ENCODE measurements around the gene TXLNG.

The TXLNG gene

GRCh38 chrX:16856744-16857143 is 70.5 kb downstream of the TXLNG start:
- H3K4me3 Mint-ChIP-seq: no peak overlapping the region
- H3K36me3 Mint-ChIP-seq: peaks cover 26 to 54% of the 10 kb centered on the region in 2 donors
- no peaks in the 10 kb centered on the region for H3K27me3 Mint-ChIP-seq
- DNase-seq (no peak), ATAC-seq (replicated peaks) (no peak)
- H3K9me3 Mint-ChIP-seq: peaks cover 0 to 5% of the 10 kb centered on the region in 2 donors
- no peak overlapping the region for H3K27ac Mint-ChIP-seq
- H3K4me1 Mint-ChIP-seq: peaks cover 8 to 19% of the 10 kb centered on the region in 2 donors

DNA sequence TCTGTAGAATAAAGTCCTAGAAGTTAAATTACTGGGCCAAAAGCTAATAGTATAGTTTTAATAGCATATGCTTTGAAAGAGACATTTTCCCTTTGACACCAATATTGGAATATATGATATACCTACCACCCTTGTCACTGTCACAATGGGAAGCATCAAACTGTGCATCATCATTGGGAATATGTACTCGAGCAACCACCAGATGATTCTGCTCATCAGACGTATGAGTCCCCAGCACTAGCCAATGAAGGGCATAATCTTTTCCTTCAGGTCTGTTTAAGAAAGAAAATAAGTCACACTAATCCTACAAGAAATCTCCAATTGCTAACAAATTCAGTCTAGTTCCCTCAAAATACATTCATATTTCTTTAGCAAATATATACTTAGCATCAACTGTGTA is 76.6 kb downstream of the TXLNG start:
- H3K4me3 Mint-ChIP-seq: no peak overlapping the region
- H3K36me3 Mint-ChIP-seq: peaks cover 13 to 36% of the 10 kb centered on the region in 2 donors
- DNase-seq (no peak), ATAC-seq (replicated peaks) (no peak)
- peaks cover 0 to 4% of the 10 kb centered on the region in 2 donors for H3K4me1 Mint-ChIP-seq
- no peaks in the 10 kb centered on the region for H3K27me3 Mint-ChIP-seq
- H3K9me3 Mint-ChIP-seq: no peaks in the 10 kb centered on the region
- no peak overlapping the region for H3K27ac Mint-ChIP-seq

- Mint-ChIP-seq H3K36me3 (peaks cover 9 to 26% of the 10 kb centered on the region in 2 donors), H3K4me1 (peaks cover 10 to 17% of the 10 kb centered on the region in 2 donors), H3K9me3 (no peaks in the 10 kb centered on the region), H3K27me3 (peaks cover 0 to 6% of the 10 kb centered on the region in 2 donors), H3K27ac (no peak overlapping the region), H3K4me3 (peak overlapping the region in 1 of 2 donors; percentile 21)
- DNase-seq (no peak), ATAC-seq (replicated peaks) (no peak)
Observed at GRCh38 chrX:16867947-16868346, 81.7 kb downstream of the TXLNG start.

GRCh38 chrX:16868920-16869319 is 82.7 kb downstream of the TXLNG start:
- DNase-seq (no peak), ATAC-seq (replicated peaks) (no peak)
- Mint-ChIP-seq H3K36me3 (peaks cover 9 to 20% of the 10 kb centered on the region in 2 donors), H3K4me1 (peaks cover 14 to 20% of the 10 kb centered on the region in 2 donors), H3K27me3 (peaks cover 0 to 10% of the 10 kb centered on the region in 2 donors), H3K9me3 (no peaks in the 10 kb centered on the region), H3K4me3 (peak overlapping the region; percentile 84 to 87), H3K27ac (peak overlapping the region; percentile 87)

- H3K4me3 Mint-ChIP-seq: peak overlapping the region; percentile 97
- H3K27ac Mint-ChIP-seq: peak overlapping the region; percentile 99
- ATAC-seq (replicated peaks): peak; percentile 56 to 57
- peaks cover 0 to 10% of the 10 kb centered on the region in 2 donors for H3K27me3 Mint-ChIP-seq
- DNase-seq: no peak
- H3K9me3 Mint-ChIP-seq: no peaks in the 10 kb centered on the region
- H3K4me1 Mint-ChIP-seq: peaks cover 14 to 20% of the 10 kb centered on the region in 2 donors
- H3K36me3 Mint-ChIP-seq: peaks cover 9 to 20% of the 10 kb centered on the region in 2 donors
Observed at GRCh38 chrX:16869393-16870094, 83.3 kb downstream of the TXLNG start.

- Mint-ChIP-seq H3K27ac (peak within 1 kb of the TSS; percentile 99), H3K4me3 (peak within 1 kb of the TSS; percentile 97), H3K36me3 (peaks cover 9 to 20% of the 10 kb centered on the region in 2 donors), H3K27me3 (peaks cover 0 to 17% of the 10 kb centered on the region in 2 donors), H3K9me3 (no peaks in the 10 kb centered on the region), H3K4me1 (peaks cover 14 to 20% of the 10 kb centered on the region in 2 donors)
- peak; percentile 83 to 86 for ATAC-seq (replicated peaks)
- DNase-seq: peak; percentile 93
Observed at GRCh38 chrX:16870095-16870861, 84.0 kb downstream of the TXLNG start, which contains the start of gene RBBP7. Gene RBBP7, minus strand, starts transcription at chrX:16870362. Its CDS starts 309 bp downstream, at chrX:16870053.

DNA sequence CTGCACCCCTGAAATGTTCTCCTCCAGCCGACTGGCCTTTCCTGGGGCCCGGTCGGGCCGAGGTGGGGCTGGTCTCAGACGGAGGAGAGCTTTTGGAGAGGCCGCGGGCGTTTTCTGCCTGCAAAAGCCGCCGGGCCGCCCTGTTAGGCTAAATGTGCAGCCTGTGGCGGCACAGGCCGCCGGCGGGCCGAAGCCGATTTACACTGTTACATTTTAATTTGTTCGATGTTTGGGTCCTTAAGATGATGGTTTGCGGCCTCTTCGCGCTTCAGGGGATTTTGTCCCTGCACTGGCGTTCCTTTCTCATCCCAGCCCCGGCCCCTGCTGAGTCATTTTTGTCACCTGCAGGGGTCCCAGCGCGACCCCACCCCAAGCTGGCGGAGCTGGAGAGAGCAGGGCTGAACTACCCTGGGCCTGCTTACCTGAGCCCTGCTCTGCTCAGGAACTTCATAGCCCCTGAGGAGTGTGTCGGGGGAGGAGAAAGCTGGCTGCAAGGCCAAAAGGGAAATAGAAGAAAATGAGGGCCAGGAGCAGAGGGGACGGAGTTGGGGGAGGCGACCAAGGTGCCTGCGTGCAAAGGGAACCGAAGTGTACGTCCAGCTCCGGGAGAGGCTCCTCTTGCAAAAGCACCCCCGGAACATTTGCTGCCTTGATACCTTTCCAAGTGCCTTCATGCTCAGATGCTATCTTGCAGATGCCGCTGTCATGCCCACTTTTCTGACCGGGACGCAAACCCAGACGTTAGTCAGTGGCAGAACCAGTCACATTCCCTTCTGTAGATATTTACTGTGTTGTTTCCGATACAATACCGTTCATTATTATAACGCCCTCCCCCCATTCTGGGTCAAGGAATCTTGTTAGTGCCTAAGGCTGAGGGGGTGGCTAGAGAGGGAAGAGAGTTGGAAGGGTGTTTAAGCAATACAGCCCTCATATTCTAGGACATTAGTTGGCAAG is 84.9 kb downstream of the TXLNG start:
- Mint-ChIP-seq H3K9me3 (no peaks in the 10 kb centered on the region), H3K27ac (peak overlapping the region; percentile 96), H3K27me3 (peaks cover 0 to 22% of the 10 kb centered on the region in 2 donors), H3K36me3 (peaks cover 5 to 15% of the 10 kb centered on the region in 2 donors), H3K4me3 (peak overlapping the region; percentile 97), H3K4me1 (peaks cover 14 to 20% of the 10 kb centered on the region in 2 donors)
- ATAC-seq (replicated peaks): peak; percentile 14
- peak; percentile 17 for DNase-seq

DNA sequence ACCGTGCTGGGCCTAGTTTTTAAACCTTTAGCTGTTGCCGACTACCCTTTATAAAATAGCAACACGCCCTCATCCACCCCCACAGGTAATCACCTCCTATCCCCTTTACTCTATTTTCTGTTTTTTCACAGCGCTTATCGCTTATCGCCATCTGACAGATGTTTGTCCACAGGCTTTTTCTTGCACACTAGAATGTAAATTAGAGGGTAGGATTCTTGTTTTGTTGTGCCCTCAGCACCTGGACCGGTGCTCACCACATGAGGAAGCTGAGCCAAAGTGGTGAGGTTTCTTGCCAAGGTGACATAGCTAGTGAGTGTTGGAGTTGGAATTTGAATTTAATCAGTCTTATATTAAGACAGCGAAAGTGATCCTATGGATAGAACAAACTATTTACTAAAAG is 86.8 kb downstream of the TXLNG start:
- peaks cover 5 to 11% of the 10 kb centered on the region in 2 donors for H3K36me3 Mint-ChIP-seq
- no peaks in the 10 kb centered on the region for H3K9me3 Mint-ChIP-seq
- ATAC-seq (replicated peaks) (no peak), DNase-seq (no peak)
- peak overlapping the region; percentile 25 for H3K27ac Mint-ChIP-seq
- no peak overlapping the region for H3K4me3 Mint-ChIP-seq
- H3K4me1 Mint-ChIP-seq: peaks cover 14 to 18% of the 10 kb centered on the region in 2 donors
- H3K27me3 Mint-ChIP-seq: peaks cover 0 to 23% of the 10 kb centered on the region in 2 donors

- Mint-ChIP-seq H3K4me1 (peaks cover 5 to 11% of the 10 kb centered on the region in 2 donors), H3K4me3 (no peak overlapping the region), H3K9me3 (no peaks in the 10 kb centered on the region), H3K36me3 (peaks cover 0 to 4% of the 10 kb centered on the region in 2 donors), H3K27ac (no peak overlapping the region), H3K27me3 (peaks cover 0 to 19% of the 10 kb centered on the region in 2 donors)
- DNase-seq (no peak), ATAC-seq (replicated peaks) (no peak)
Observed at GRCh38 chrX:16874458-16875095, 88.3 kb downstream of the TXLNG start.

- H3K4me1 Mint-ChIP-seq: peaks cover 3 to 5% of the 10 kb centered on the region in 2 donors
- no peaks in the 10 kb centered on the region for H3K9me3 Mint-ChIP-seq
- no peaks in the 10 kb centered on the region for H3K36me3 Mint-ChIP-seq
- peaks cover 0 to 24% of the 10 kb centered on the region in 2 donors for H3K27me3 Mint-ChIP-seq
- DNase-seq: no peak
- no peak overlapping the region for H3K27ac Mint-ChIP-seq
- no peak for ATAC-seq (replicated peaks)
- H3K4me3 Mint-ChIP-seq: no peak overlapping the region
Observed at GRCh38 chrX:16876696-16877095, 90.4 kb downstream of the TXLNG start.

- peaks cover 9 to 10% of the 10 kb centered on the region in 2 donors for H3K4me1 Mint-ChIP-seq
- H3K4me3 Mint-ChIP-seq: peak overlapping the region; percentile 80 to 83
- H3K27ac Mint-ChIP-seq: peak overlapping the region; percentile 73
- H3K27me3 Mint-ChIP-seq: peaks cover 0 to 14% of the 10 kb centered on the region in 2 donors
- ATAC-seq (replicated peaks) (peak; percentile 56 to 66), DNase-seq (no peak)
- no peaks in the 10 kb centered on the region for H3K9me3 Mint-ChIP-seq
- H3K36me3 Mint-ChIP-seq: no peaks in the 10 kb centered on the region
Observed at GRCh38 chrX:16882169-16882568, 95.9 kb downstream of the TXLNG start.

DNA sequence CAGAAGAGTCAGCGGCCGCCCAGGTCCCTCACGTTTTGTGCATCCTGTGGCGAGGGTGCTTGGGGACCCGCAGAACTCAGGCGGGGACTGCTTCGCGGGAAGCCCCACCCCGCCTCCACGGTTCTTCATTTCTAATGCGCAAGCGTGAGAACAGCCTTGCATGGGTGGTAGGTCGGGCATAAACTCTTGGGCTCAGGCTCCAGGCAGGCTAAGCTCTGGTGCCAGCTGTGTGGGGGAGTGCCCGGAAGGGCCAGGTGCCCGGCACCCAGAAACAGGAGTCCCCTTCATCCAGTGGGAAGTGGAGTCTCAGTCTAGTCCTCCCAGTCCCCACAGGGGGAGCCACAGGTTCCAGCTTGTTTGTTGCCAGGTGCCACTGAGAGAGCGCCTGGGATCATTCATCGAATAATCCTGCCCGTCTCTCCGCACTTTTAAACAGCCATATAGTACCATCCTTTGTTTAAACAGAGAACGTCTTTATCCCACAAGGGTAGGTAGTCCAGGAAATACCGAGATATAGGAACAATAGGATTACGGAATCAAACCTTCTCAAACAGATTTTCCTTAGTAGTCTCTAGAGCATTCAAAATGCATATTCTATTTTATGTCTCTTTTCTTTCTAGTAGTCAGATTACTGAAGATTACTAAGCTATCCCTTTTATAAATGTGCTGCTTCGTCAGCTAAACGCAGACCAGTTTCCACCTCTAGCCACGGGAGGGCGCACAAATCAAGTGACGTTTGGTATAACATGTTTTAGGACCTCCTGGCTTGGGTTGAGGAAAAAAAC is 96.6 kb downstream of the TXLNG start:
- no peaks in the 10 kb centered on the region for H3K36me3 Mint-ChIP-seq
- H3K27ac Mint-ChIP-seq: peak overlapping the region; percentile 73
- peaks cover 0 to 14% of the 10 kb centered on the region in 2 donors for H3K27me3 Mint-ChIP-seq
- DNase-seq (peak; percentile 56), ATAC-seq (replicated peaks) (peak; percentile 87 to 94)
- peaks cover 9 to 10% of the 10 kb centered on the region in 2 donors for H3K4me1 Mint-ChIP-seq
- peak overlapping the region; percentile 80 to 83 for H3K4me3 Mint-ChIP-seq
- H3K9me3 Mint-ChIP-seq: no peaks in the 10 kb centered on the region

- Mint-ChIP-seq H3K36me3 (no peaks in the 10 kb centered on the region), H3K27me3 (peaks cover 0 to 20% of the 10 kb centered on the region in 2 donors), H3K4me1 (peaks cover 9 to 10% of the 10 kb centered on the region in 2 donors), H3K9me3 (no peaks in the 10 kb centered on the region), H3K4me3 (no peak overlapping the region), H3K27ac (no peak overlapping the region)
- DNase-seq (no peak), ATAC-seq (replicated peaks) (no peak)
Observed at GRCh38 chrX:16883487-16883804, 97.2 kb downstream of the TXLNG start.

Data from stimulated activated naive B cell treated with anti-CD40 and anti-IgM and Interleukin-4, amounts not matched to agents 10 μg/mL and 1 μg/mL and 100 μg/mL, for 72 hours (primary cell).